ENCODE measurements around the gene NFIA.

The NFIA gene

DNA sequence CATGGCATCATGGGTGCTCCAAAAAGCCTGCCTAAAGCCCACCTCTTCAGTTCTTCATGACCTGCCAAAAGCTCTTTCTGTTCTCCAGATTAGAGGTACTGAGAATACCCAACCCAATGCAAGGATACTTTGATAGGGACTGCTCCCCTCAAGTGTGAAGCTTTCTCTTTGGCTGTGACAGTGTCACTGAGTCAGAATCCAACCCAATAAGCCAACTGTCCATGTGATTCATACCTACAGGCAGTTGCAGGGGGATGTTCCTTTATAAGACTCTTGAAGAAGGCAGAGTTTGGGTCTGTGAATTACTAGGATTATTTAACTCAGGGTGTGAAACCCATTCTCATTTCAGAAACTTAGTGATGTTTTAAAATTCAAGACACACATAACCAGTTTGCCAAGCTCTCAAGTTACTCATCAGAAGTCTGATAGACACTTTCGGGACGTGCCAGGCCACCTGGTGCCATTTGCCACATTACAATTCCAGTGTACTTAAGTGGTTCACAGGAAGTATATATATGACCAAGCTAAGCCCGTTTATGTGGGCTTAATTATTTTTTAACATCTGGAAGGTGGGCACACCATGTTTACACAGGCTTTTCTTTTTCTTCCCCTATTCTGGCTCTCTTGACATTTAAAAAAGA lies 265.8 kb downstream of the NFIA start:
- DNase-seq: no peak

DNA sequence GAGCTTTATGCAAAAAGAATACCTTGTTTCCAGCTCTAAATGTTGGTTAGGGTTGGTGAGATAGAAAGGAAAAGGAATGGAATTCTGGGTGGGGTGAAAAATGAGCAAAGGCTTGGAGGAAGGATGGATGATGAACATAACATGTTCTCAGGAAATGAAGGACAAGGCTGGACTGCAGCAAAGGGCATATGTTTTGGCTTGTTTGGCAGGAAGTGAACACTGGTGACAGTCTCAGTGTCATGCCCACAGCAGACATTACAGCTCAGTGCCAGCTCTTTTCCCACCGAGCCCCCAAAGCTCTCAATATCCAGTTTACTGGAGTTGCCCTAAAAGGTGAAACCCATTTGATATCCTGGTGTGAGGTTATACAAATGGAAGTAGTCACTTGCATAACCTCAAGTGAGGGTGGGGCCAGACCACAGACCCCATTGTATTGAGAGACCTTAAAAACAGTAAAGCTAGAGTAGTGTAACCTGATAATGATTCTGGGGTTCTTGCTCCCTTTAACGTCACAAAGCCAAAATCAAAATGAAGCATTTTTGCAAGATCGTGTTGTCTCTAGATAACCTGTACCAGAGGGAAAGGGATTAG lies 270.6 kb downstream of the NFIA start:
- DNase-seq: no peak

DNA sequence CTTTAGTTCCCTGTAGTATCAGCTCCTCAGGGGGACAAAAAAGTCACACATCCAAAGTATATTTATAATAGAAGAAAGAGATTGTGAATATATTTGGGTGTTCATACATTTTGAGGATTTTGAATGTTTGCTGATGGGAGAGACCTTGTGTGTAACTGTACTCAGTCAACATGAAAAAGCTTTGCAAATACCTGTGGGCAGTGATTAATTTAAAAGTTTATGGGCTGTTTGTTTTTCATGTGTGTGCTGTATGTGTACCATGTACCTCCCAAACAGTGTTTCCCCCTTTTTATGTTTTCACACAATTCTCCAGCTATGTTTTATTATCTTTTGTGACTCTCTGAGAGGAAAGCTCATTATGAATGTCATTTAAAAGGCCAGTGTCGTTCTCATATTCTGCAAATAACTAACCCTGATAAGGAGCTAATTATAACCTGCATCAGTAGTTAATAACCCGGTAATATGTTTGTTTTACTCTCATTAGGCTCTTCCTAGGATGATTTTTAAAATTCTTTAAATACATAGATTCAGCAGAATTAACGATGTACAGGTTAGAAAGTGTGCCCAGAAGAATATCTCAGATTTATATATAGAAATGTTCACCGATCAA lies 271.5 kb downstream of the NFIA start:
- no peak for DNase-seq

DNA sequence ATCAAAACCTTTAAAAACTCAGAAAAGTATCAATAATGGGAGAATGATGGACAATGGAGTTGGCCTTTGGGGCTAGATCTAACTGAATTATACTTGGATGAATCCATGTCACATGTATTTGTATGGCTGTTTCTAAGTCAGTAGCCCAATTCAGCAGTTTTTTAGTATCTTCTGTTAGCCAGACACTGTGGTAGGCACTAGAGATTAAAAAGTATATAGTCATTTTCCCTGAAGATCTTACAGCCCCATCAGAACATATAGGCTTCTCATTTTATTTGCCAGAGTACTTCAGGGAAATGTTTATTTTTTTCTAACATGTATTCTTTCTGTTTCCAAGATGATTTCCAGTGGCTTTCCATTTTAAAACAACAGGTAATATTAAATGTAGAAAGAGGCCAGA lies 273.7 kb downstream of the NFIA start:
- DNase-seq: no peak

DNA sequence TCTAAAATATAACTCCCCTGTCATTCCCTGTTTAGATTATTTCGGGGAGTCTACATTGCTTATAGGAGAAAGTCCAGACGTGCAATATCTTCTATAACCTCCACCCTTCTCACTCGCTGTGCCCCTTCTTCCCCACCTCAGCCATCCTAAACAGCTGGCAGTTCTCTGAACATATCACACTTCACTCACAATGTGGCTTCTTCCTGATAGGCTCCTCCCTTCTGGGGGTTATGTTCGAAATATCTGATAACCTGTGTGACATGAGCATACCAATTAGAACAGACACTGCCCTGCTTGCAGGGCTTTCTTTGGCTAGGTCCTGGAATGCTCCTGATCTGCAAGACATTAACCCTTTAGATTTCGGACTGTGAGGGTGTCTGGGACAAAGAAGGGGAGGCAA lies 274.6 kb downstream of the NFIA start:
- DNase-seq: peak; percentile 37

DNA sequence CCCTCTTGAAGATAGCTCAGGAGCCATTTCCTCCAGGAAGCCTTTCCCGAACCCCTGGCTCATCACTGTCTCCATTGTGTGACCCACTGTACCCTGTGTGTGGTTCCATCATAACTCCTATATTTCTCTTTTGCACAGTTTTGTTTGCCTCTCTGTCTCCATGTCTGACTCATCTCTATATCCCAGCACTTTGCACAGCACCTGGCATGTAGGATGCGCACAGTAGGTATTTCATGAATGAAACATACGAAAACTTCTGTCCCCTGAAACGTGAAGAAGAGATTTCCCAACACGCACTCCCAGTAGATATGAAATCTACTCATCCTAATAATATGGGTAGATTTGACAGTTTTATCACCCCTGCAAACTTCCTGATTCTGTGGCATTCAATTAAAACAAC lies 275.2 kb downstream of the NFIA start:
- DNase-seq: no peak

DNA sequence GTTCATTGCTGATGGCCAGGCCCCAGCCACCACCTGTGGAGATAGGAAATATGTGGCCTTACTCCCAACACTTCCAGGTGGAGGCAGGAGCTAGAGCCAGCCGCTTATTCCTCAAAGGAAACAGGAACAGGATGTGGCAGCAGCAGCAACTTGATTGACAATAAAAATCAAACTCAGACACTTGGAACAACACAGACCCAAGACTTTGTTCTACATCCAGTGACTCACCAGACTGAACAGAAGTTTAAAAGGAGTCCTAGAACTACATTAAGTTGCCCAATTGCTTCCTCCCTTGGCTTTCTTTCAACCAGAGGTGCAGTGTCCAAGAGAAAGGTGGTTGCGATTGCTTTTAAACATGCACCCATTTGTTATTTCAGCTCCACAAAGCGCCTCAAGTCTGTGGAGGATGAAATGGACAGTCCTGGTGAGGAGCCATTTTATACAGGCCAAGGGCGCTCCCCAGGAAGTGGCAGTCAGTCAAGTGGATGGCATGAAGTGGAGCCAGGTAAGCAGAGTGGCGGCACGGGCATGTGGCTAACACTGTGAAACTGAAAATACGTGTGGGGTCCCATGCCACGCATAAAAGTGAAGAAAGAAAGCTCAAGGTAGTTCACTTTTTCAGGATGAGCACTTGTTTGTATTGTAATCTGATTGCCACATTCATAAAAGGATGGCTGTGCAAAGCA lies 276.6 kb downstream of the NFIA start:
- no peak for DNase-seq

DNA sequence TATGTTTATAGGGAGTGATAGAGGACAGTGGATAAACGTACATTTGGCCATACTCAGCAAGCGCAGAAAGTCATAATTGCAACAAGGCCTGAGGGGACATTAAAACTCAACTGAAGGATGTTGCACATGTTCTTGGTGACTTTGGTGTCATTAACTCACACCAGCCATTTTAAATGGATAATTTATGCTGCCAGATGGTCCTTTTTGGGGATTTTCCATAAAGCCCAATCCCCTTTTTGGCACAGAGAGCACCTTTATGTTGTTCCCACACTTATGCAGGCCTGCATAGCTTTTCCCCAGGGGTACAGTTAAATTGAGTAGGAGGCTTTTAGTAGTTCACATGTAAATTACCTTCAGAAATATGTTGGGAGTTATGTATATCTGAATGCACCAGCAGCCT lies 279.6 kb downstream of the NFIA start:
- DNase-seq: no peak

DNA sequence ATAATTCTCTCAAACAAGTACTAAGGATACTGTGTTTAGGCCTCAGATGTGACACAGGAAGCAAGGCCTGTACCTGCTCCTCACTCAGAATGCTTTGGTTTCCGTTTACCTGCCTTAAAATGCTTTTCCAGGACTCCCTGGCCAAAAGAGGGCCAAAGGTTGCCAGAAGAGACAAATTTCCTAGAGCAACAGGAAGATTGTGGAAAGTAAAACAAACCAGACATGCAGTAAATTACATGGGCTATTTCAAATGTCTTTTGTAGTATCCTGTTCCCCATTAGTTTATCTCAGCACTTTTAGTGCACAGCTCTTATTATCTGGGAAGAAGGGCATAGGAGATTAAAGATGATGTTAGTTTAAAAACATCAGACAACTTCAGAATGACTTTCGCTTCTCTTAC lies 280.0 kb downstream of the NFIA start:
- no peak for DNase-seq

DNA sequence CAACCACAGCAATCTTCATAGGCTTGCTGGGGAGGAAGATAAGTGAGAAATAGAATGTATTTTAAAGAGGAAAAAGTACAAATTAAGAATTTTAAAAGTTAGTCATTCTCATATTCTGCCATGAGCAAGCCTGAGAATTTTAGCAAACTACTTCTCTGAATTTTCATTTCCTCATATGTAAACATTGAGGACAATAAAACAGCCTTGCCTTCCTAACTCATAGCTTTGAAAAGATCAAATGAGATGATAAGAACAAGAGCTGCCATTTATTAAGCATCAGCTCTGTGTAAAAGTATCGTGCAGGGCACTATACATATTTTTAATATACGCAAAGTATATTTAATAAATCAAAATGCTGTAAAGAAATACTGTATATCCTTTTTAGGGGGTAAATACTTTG lies 286.0 kb downstream of the NFIA start:
- no peak for DNase-seq

DNA sequence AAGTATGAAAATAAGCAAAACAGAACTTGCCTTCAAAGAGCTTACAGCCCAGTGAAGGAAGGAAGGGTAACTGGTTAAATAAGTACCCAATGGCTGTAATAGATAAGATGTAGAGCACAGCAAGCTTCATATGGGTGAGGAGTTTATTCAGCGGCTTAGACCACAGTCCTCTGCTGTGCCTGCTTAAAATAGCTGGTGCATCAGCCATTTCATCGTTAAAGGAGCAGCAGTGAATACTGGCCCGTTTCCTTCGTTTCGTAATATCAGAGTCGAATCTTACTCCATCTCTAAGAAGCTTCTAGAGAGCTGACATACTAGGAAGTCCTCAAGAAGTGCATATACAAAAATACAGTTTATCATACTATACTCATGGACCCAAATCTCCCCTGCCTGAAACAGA lies 286.5 kb downstream of the NFIA start:
- no peak for DNase-seq

DNA sequence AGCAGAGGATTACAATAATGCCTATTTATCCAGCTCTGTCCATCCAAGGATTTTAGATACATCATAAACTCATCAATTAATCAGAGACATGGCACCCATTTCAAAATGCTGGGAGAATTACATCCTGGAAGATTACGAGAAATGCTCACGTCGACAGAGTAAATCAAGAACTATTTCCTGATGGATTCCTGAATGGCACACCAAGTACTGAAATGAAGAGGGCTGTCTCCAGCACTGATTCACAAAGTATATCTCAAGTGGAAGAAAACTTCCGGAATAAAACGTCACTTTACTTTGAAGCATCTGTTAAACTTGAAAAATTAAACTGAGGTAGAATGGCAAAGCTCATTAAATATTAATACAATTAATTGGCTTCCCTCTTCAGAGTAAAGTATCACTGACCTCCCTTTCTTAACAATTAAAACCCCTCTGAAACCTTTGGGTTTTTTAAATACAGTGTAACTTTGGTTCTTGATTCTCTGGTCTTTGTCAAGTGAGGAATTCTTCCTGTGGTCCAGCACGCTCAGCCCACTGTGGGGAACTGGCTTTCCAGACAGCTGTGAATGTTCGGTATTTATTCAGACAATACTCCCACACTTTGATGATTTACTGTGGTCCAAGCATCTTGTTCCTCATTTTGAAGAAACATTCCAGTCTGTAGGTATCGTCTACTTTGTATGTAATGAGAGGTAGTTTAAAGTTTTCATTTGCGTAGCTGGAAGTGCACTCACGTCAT lies 288.0 kb downstream of the NFIA start:
- DNase-seq: no peak

DNA sequence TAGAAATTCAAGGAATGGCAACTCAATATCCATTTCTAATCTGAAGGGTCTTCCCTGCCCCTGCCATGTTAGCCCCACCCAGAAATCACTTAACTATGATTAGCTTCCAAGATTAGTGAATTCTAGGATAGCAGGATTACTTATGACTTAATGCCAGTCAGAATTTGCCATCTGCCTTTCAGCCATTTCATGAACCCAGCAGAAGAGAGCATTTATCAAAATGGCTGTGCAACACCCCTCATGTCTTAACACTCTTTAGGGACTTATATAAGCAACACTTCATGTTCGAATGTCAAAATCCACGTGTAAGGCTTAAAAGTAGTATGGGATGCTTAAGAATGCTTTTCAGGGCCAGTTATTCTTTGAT lies 288.5 kb downstream of the NFIA start:
- no peak for DNase-seq

DNA sequence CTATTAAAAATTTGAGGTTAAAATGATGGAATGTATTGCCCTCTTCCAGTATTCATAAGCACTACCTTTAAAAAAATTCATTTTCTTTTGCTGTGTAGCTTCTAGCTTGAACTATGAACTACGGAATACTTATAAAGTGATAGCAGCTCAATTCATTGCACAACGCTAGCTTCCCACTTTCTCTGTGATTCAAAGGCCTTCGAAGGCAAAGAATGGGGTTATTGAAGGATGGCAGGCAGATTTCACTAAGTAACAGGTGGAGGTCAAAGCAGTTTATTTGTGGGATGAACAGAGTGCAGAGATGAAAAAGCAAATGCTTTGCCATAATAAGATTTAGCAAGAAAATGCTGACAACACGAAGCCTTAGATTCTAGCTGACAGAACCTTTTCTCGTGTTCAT lies 290.6 kb downstream of the NFIA start:
- no peak for DNase-seq

DNA sequence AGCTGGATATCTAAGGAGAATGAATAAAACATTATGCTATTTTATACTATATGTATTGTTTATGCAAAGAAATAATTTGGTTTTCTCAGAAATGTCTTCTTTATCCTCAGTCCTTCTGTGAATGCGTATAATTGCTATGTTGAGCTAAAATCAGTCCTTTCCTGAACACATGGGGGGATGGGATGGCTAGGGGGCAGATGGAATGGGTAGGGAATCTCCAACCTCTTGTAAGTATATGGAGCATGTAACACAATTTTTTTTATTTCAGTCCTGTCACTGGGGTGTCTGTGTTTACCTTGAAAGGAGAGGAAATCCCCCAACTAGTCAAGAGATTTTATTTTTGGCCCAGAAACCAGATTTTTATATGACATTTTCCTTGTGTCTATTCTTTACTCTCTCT lies 291.8 kb downstream of the NFIA start:
- DNase-seq: no peak

DNA sequence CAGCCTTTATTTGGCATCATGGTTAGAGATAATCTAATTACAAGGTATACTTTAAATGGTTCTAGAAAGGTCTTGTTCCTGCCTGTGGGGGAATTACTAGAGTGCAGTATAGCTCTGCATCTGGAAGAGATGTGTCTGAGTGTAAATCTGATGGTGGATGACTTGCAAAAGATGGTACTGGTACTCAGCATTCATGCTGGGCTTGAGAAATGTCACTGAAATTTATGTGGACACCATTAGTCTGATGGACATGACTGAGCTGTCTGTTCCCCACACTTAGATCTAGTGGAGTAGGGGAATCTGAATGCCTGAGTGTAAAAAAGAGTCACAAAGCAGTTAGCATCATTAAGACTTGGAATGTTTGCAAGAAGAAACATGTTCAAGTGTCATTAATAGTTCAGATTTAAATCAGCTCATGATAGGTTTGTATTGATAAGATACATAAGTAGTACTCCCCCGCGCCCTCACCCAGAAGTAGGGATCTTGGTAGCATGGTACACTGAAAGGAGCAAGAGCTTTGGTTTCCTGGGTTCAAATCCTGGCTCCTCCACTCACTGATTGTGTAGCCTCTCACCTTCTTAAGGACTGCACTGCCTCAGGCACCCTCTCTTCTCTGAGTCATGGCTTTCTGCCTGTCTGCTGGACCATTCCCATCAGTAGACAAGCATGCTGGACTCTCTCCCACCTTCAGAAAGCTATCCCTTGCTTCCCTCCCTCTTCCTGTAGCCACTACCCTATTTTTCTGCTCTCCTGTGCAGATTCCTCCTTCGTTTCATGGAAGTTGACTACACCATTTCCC lies 292.9 kb downstream of the NFIA start:
- DNase-seq: no peak

DNA sequence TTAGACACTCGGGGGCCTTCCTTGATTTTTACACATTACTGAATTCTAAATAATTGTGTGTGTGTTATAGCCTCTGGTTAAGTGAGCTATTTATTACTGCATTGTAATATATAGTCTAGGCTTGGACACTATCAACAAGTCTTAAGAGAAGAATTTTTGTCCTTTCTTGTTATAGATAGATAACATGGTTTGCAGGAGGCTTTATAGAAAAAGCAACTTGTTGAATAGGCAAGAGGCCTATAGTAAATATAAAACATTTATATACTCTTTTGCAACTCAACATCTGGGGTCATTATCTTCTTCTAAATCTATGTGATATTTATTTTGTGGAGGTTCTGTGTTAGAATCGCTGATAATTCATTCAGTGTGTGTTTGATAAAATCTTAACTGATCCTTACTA lies 293.8 kb downstream of the NFIA start:
- no peak for DNase-seq

DNA sequence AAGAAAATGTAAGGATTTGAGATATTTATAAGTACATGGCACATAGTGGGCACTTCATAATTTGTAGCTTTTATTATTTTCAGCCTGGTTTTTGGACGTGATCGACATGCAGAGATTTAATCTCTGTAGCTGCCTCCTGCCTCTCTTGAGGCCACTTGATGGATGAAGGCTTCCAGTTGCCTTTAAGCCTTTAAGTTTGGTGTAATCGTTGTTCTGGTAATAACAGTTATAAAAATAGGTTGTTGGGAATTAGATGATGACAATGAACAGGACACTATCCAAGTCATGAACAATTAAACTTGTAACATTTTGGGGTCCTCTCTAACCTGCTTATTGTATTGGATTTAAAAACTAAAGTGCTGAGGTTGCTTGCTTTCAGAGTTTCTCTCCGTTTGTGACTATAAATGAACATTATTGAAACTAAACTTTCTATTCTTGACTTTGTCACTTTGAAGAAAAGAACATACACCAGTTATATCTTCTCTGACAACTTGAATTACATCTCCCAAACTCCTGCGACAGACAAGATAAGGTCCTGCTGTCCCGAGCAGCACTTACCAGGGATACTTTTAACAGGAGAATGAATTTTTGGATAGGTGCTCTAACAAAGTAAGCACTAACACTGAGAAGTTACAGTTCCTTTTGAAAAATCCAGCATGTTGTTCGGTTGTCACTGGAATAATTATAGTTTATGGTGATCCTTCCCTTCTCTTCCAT lies 295.0 kb downstream of the NFIA start:
- DNase-seq: no peak

DNA sequence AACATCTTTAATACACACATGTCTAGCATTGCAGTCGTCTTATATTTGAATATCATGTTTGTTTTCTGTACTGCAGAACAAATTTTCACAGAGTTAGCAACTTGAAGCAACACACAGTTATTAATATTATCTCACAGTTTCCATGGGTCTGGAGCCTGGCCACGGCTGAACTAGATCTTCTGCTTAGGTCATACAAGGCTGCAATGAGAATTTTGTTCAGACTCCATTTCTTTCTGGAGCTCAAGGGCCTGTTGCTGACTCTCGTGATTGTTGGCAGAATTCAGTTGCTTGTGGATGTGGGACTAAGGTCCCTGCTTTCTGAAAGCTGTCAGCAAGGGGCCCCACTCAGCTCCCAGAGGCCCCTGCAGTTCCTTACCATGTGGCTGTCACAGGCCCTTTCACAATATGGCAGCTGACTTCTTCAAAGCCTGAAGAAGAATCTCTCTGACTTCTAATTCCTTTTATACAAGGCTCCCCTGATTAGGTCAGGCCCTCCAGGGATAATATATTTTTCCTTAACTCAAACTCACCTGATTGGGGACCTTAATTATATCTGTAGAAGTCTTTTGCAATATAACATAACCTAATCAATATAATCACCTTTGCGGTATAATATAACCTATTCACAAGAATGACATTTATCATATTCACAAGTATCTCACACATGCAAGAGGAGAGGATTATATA lies 296.3 kb downstream of the NFIA start:
- no peak for DNase-seq

DNA sequence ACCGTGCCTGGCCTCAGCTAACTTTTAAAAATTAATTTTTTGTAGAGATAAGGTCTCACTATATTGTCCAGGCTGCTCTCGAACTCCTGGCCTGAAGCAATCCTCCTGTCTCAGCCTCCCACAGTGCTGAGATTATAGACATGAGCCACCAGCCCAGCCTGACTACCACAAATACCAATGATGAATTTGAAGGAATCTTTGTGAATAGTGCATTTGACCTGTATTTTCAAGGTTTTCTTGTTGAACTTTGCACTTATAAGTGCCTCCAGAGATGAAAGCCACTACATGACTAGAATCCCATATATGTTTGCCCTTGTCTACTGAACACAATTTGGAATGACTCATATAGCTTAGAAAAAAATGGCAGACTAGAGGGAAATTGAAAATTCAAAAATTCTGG lies 297.3 kb downstream of the NFIA start:
- DNase-seq: no peak

DNA sequence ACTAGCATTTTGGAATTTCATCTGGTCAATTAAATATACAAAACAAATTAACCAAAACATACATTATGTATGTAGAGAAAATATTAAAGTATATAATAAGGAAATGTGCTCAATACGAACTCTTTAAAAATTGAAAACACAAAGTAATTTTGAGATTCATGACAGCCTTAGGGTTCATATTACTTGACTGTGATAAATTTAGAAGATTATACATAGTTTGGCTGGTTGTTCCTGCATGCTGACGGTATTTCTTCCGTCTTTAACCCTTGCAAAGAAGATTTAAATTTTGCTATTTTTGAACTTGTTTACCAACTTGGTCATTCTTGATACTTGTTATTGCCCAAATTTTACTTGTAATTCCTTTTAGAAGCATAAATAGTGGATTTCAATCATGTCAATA lies 298.2 kb downstream of the NFIA start:
- no peak for DNase-seq

DNA sequence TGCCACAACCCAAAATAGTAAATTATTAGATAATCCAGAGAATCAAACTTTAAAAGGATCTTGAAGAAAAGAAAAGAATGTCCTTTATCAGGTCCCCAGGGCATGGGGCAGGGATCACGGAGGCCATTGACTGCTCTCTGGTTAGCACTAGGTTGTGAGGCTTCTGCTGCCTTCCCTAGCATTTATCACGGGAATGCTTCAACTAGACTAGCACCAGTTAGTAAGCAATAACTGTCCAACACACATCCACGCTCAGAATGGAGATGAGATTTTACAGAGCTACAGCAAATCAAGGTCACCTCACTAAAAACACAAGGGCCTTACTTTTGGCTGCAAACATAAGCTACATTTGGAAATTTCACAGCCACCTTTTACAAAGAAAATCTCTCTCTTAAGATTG lies 304.0 kb downstream of the NFIA start:
- DNase-seq: no peak

Data from OCI-M1 (cell line).